Measurements from ENCODE around the gene UMODL1.

Gene UMODL1

DNA sequence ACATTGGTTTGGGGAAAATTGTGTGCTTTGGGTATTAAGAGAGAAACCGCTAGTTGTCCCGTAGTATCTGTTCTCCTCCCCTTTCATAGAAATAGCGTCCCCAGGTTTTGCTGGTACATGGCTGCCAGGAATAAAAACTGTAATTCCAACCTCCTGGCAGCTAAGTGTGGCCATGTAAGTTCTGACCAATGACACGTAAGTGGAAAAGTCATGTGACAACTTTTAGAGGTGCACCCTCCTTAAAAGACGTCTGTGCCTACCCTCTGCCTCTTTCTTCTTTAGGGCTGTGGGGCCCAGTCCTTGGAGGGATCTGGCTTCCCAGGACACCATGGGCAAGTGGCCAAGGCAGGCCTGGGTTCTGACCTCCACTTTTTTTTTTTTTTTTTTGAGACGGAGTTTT, 59.3 kb downstream of the UMODL1 start:
- no peak for DNase-seq (ENCODE audit: low spot score)

- no peak for DNase-seq (ENCODE audit: low spot score)
Observed at GRCh38 chr21:42132183-42132582, 61.1 kb downstream of the UMODL1 start.

DNA sequence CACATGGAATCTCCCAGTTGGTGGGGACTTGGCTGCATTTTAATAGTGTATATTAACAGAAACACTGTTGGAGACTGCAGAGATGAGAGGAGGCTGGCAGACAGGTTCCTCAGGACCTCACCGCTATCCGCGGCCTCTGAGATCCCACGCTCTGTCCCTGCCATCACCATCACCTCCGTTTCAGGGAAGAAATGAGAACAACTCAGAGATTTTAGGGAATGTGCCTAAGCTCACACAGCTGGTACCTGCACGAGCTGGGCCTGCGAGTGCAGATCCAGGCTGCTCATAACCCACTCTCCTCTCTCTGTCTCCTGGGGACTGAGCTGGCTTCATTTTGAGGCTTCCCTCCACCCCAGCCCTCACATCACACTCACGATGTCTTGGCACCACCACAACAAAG, 62.0 kb downstream of the UMODL1 start:
- DNase-seq (ENCODE audit: low spot score) = no peak

- DNase-seq (ENCODE audit: low spot score) = no peak
Observed at GRCh38 chr21:42135386-42136052, 64.4 kb downstream of the UMODL1 start.

DNA sequence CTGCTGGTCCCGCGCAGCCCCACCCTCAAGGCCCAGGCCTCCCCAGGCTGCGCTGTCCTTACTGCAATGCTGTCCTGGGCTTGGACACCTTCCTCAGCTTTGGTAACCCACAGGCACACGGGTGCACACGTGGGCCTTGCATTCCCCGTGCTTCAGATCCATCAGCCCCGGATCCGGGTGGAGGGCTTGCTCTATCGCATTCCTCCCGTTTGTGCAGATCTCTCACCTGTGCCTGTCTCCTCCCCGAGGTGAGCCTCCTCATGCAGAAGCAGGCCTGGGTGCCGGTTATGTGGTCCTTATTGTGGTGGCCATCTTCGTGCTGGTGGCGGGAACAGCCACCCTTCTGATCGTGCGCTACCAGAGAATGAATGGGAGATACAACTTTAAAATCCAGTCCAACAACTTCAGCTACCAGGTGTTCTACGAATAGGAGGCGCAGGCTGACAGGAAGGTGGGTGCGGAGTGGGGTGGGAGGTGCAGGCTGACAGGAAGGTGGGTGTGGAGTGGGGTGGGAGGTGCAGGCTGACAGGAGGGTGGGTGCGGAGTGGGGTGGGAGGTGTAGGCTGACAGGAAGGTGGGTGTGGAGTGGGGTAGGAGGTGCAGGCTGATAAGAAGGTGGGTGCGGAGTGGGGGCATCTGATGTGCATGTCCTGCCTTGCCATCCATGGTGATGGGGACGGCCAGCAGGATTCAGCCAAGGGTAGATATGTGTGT, 66.2 kb downstream of the UMODL1 start:
- DNase-seq (ENCODE audit: low spot score) = no peak

DNA sequence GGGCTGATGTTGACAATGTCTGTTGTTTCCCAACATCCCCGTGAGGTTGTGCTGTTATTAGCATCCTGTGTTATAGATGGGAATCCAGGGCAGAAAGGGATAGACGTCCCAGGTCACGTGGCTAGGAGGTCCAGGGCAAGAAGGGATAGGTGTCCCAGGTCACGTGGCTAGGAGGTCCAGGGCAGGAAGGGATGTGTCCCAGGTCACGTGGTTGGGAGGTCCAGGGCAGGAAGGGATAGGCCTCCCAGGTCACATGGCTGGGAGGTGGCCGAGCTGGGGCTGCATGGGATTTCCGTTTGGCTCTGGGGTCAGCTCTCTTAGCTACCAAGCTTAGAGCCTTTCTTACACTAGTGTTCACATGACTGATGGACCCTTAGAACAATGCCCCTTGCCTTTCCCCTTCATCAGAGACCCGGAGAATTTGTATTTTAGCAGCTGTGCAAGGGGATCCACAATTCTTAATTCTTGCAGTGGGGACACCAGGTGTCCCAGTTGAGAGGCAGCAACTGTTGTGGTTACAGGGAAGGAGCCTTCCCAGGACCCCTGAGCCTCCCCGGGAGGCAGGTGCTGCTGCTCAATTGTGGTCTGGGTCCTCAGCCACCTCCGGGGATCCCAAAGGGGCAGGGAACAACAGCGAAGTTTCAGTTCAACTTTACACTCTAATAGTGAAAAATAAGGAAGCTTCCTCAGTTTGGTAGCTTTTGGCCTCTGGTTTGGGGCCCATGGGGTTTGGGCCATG, 69.2 kb downstream of the UMODL1 start:
- no peak for DNase-seq (ENCODE audit: low spot score)

- no peak for DNase-seq (ENCODE audit: low spot score)
Observed at GRCh38 chr21:42141643-42142042, 70.5 kb downstream of the UMODL1 start.

DNA sequence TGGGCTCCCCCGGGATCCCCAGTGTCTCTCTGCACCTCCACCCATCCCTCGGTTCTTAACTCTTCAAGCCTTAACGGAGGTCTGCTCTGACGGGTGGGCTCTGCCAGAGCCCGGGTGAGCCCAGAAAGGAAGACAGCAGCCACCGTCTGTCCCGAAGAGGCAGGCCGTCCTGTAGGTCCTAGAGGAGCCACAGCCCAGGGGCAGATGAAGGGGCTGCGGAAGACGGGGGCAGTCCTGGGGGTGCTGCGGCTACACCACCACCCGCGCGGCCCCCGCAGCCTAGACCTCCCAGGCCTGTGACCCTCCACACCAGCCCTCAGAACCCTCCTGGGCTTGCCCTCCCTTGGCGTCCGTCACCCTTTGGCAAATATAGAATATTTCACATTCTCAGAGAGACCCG, 71.0 kb downstream of the UMODL1 start:
- no peak for DNase-seq (ENCODE audit: low spot score)

- no peak for DNase-seq (ENCODE audit: low spot score)
Observed at GRCh38 chr21:42142627-42143026, 71.5 kb downstream of the UMODL1 start.

GRCh38 chr21:42143111-42143510, 72.0 kb downstream of the UMODL1 start:
- no peak for DNase-seq (ENCODE audit: low spot score)

DNA sequence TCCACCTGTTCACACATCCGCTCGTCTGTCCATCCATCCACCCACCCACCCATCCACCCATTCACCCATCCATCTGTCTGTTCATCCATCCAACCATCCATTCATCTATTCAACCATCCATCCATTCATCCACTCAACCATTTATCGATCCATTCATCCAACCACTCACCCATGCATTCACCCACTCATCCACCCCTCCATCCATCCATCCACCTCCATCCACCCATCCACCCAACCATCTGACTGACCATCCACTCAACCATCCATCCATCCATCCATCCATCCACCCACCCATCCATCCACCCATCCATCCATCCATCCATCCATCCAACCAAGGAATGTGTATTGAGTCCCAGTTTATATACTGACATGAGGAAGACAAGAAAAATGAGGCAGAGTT, 73.1 kb downstream of the UMODL1 start:
- no peak for DNase-seq (ENCODE audit: low spot score)

DNA sequence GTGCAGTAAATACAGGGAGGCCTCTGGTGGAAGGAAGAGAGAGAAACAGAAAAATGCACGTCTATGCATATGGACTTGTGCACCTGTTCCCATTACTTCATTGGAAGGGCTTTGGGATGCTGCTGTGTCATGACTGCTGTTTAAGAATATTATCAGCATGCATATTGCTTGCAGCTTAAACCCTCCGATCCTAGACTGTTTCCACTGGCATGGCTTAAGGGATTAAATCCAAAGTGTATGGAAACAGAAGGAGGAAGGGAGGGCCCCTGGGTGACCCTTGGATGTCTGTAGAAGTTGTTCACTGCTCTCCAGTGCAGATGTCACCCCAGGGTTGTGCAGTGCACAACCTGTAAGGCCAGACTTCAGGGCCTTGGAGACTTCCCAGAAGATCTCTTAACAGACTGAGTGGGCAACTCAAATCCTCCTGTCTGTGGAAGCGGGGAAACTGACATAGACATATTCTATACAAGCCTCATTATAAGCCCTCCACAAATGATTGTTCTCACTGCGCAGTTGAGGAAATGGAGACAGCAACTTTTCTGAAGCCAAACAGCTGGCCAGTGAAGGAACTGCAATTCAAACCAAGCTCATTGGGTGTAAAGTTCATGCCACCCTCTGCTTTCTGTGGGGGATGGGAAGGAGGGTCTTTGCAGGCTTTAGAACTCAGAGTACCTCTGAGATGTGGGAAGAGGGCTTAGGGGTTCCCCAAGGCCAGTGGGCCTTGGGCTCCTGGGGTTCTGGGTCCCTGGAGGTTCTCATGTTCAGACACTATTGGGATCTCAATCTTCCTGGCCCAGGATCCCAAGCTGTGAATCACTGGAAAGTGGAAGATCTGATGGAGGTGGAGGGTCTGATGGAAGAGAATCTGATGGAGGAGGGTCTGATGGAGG, 73.8 kb downstream of the UMODL1 start:
- DNase-seq (ENCODE audit: low spot score) = no peak

GRCh38 chr21:42145569-42146272, 74.6 kb downstream of the UMODL1 start:
- peak; percentile 90 for DNase-seq (ENCODE audit: low spot score)

GRCh38 chr21:42146273-42146805, 75.2 kb downstream of the UMODL1 start:
- no peak for DNase-seq (ENCODE audit: low spot score)

- no peak for DNase-seq (ENCODE audit: low spot score)
Observed at GRCh38 chr21:42146821-42147220, 75.7 kb downstream of the UMODL1 start.

- DNase-seq (ENCODE audit: low spot score) = no peak
Observed at GRCh38 chr21:42147386-42148020, 76.4 kb downstream of the UMODL1 start.

GRCh38 chr21:42148097-42148496, 77.0 kb downstream of the UMODL1 start:
- DNase-seq (ENCODE audit: low spot score) = no peak

- no peak for DNase-seq (ENCODE audit: low spot score)
Observed at GRCh38 chr21:42148584-42148983, 77.5 kb downstream of the UMODL1 start.

DNA sequence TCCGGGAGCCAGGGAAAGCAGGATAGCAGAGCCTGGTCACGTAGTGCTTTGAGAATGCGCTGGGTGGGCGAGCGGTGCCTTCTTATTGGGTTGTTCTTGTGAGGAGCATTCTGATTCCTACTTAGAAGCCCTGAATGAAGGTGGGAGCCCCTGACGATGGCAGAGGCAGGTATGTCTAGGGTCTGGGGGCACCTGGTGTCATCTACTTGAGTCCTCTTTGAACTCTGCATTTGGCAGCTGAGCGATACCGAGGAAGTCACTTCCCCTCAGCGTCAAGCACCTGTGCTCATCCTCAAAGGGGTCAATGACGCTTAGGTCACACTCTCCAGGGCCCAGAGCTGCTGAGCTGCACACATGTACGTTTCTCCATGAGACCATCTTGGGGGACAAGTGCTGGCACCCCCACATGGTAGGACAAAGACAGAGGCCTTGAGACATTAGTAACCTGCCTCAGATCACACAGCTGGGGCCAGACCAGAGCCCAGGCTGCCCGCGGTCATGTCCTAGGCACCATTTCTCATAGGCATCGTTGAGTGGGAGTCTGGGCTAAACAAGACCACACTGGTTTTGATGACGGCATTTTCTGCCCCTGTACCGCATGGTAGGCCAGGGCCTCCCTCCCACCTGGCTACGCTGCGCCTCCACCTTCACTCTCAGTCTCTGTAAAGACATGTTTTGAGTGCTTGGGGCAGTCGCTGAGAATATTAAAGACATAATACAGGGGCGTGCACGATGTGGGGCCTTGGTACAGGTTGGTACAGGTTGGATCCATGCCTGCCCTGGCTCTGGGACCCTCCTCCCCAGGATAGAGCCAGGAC, 78.7 kb downstream of the UMODL1 start:
- no peak for DNase-seq (ENCODE audit: low spot score)
